KMS-11 (cell line): ENCODE results near the gene GALNT2.

Source experiments
- H2AFZ ChIP-seq: fragments of 200-600 bp; sonication (generic); 2 replicates; pipeline ENCODE4 v1.6.1; 2016; ENCODE audit warnings: antibody characterized with exemption, mixed run types, low read depth
- H3K27ac ChIP-seq: fragments of 200-600 bp; sonication (generic); 2 replicates; pipeline ENCODE4 v1.6.1; 2016; ENCODE audit warnings: mild to moderate bottlenecking, mixed run types
- H3K27me3 ChIP-seq: fragments of 200-600 bp; sonication (generic); 2 replicates; pipeline ENCODE4 v1.6.1; 2017; ENCODE audit warnings: mild to moderate bottlenecking, low read depth, mixed run types, moderate library complexity; ENCODE audit not compliant: insufficient read depth
- H3K36me3 ChIP-seq: fragments of 200-600 bp; sonication (generic); 2 replicates; pipeline ENCODE4 v1.6.1; 2017; ENCODE audit warnings: mild to moderate bottlenecking, mixed run types; ENCODE audit not compliant: insufficient read depth
- H3K4me1 ChIP-seq: fragments of 200-600 bp; sonication (generic); 2 replicates; pipeline ENCODE4 v1.6.1; 2016; ENCODE audit warnings: mild to moderate bottlenecking, low read depth, mixed run types; ENCODE audit not compliant: poor library complexity, severe bottlenecking
- H3K4me2 ChIP-seq: fragments of 200-600 bp; sonication (generic); 2 replicates; pipeline ENCODE4 v1.7.0; 2016; ENCODE audit warnings: mild to moderate bottlenecking, mixed run types
- H3K4me3 ChIP-seq: fragments of 200-600 bp; sonication (generic); IDR thresholded peaks from 2 replicates; pipeline ENCODE4 v1.6.1; 2017; ENCODE audit warnings: low read depth, low read length, mixed read lengths; ENCODE audit not compliant: insufficient read depth
- H3K79me2 ChIP-seq: fragments of 200-600 bp; sonication (generic); 2 replicates; pipeline ENCODE4 v1.6.1; 2016; ENCODE audit warnings: low read depth, mixed run types; ENCODE audit not compliant: insufficient read depth
- H3K9ac ChIP-seq: fragments of 200-600 bp; sonication (generic); 2 replicates; pipeline ENCODE4 v1.6.1; 2016; ENCODE audit warnings: mild to moderate bottlenecking, mixed run types
- H4K20me1 ChIP-seq: fragments of 200-600 bp; sonication (generic); 2 replicates; pipeline ENCODE4 v1.6.1; 2016; ENCODE audit warnings: mild to moderate bottlenecking, mixed run types; ENCODE audit not compliant: insufficient read depth
- TF ChIP-seq, protein P1 (sequence below): fragments of 200-600 bp; sonication (generic); conservative IDR thresholded peaks from 2 replicates; pipeline ENCODE4 v1.6.1; 2017; ENCODE audit warnings: low read depth, mild to moderate bottlenecking, antibody characterized with exemption, low read length, moderate library complexity, mixed read lengths

The GALNT2 gene

DNA sequence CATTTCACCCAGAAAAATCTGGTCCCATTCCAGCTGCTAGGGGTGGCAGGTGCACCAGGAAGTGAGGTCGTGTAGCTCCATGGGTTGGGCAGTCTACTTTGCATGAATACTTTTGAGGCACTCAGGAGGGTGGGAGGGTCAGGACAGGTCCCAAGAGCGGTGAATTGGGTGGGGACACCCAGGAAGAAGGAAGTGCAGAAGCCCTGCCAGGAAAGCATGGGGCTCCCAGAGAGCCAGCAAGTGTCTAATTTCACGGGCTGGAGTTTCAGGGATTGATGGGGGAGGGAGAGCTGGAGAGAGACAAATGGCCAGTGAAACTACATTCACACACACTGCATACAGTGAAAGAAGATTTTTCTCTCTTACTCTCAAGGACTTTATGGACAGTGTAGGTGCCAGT is 137.8 kb downstream of the GALNT2 start:
- Histone ChIP-seq H3K36me3 (no peaks in the 10 kb centered on the region; the same call in 1 of the 2 replicates), H4K20me1 (no peaks in the 10 kb centered on the region; the same call in 1 of the 2 replicates), H3K4me2 (no peak overlapping the region), H3K4me3 (no peak overlapping the region), H3K79me2 (no peaks in the 10 kb centered on the region; the same call in 1 of the 2 replicates), H3K27me3 (no peaks in the 10 kb centered on the region), H3K27ac (no peak overlapping the region), H3K9ac (no peak overlapping the region), H2AFZ (no peak overlapping the region), H3K4me1 (no peaks in the 10 kb centered on the region)
- TF ChIP-seq, protein P1, sequence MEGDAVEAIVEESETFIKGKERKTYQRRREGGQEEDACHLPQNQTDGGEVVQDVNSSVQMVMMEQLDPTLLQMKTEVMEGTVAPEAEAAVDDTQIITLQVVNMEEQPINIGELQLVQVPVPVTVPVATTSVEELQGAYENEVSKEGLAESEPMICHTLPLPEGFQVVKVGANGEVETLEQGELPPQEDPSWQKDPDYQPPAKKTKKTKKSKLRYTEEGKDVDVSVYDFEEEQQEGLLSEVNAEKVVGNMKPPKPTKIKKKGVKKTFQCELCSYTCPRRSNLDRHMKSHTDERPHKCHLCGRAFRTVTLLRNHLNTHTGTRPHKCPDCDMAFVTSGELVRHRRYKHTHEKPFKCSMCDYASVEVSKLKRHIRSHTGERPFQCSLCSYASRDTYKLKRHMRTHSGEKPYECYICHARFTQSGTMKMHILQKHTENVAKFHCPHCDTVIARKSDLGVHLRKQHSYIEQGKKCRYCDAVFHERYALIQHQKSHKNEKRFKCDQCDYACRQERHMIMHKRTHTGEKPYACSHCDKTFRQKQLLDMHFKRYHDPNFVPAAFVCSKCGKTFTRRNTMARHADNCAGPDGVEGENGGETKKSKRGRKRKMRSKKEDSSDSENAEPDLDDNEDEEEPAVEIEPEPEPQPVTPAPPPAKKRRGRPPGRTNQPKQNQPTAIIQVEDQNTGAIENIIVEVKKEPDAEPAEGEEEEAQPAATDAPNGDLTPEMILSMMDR = no peak

DNA sequence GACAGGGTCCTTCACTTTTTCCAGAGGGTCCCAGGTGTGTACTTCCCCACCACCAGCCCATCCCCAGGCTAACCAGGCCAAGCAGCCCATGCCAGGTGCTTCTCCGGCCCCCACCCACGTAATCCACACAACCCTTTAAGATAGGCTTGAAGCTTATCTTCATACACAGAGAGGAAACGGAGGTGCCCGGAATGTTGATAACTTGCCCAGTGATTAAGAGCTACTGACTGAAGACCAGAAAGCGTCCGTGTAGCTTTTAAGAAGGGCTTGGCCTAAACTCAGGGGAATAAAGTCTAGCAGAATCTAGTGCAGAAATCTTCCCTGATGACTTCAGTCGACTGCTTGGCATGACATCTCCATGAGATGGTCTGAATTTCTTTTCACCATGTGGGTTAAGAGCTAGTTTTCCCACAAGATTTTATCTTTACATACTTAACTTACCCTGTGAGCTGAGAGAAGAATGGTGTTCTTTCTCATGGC is 138.7 kb downstream of the GALNT2 start:
- H3K4me3 ChIP-seq = no peak overlapping the region
- H3K36me3 ChIP-seq = no peaks in the 10 kb centered on the region; the same call in 1 of the 2 replicates
- H3K4me1 ChIP-seq = no peaks in the 10 kb centered on the region
- no peaks in the 10 kb centered on the region for H3K27me3 ChIP-seq
- H4K20me1 ChIP-seq = no peaks in the 10 kb centered on the region; the same call in 1 of the 2 replicates
- no peaks in the 10 kb centered on the region; the same call in 1 of the 2 replicates for H3K79me2 ChIP-seq
- no peak overlapping the region for H3K4me2 ChIP-seq
- H2AFZ ChIP-seq = no peak overlapping the region
- H3K27ac ChIP-seq = no peak overlapping the region
- TF ChIP-seq, protein P1 = no peak
- H3K9ac ChIP-seq = no peak overlapping the region

DNA sequence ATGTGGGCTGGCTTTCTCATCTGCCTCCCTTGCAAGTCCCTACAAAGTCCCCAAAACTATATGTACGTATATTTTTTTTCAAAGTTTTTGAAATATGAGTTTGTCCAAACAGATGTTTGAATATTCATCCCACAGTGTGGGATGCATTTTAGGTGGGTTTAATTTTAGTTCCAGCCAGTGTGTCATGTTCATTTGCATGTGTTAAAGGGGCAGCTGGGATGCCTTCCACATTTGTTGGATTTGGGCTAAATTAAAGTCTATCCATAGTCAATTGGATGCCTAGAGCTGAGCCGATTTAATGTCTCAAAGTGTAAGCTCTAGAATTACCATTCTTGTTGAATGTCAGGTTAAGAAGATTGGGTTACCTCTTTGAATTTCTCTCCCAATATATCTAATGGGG is 139.2 kb downstream of the GALNT2 start:
- no peak overlapping the region for H3K9ac ChIP-seq
- H3K4me3 ChIP-seq = no peak overlapping the region
- H3K4me2 ChIP-seq = no peak overlapping the region
- no peak overlapping the region for H2AFZ ChIP-seq
- H3K27me3 ChIP-seq = no peaks in the 10 kb centered on the region
- no peak overlapping the region for H3K27ac ChIP-seq
- H3K4me1 ChIP-seq = no peaks in the 10 kb centered on the region
- H4K20me1 ChIP-seq = no peaks in the 10 kb centered on the region; the same call in 1 of the 2 replicates
- H3K36me3 ChIP-seq = no peaks in the 10 kb centered on the region; the same call in 1 of the 2 replicates
- TF ChIP-seq, protein P1 = no peak
- no peaks in the 10 kb centered on the region; the same call in 1 of the 2 replicates for H3K79me2 ChIP-seq

DNA sequence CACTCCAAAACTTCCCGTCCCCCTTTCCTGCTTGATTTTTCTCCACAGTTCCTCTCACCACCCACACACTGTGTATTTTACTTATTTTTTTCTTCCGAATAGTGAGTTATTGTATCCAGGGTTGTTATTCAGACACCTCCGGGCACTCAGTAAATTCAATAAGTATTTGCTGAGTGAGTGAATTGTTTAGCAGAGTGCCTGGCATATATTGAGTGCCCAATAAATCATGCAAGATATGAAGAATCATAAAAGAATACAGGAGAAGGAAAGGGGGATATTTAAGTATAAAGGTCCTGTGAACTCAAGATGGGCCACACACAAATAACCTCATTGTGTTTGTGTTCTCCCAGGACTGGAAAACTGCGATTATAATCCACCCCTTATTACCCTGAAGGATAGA is 139.9 kb downstream of the GALNT2 start:
- TF ChIP-seq, protein P1 = no peak
- Histone ChIP-seq H3K9ac (no peak overlapping the region), H3K27ac (no peak overlapping the region), H3K27me3 (no peaks in the 10 kb centered on the region), H3K4me3 (no peak overlapping the region), H3K36me3 (no peaks in the 10 kb centered on the region; the same call in 1 of the 2 replicates), H3K4me1 (no peaks in the 10 kb centered on the region), H2AFZ (no peak overlapping the region), H3K4me2 (no peak overlapping the region), H4K20me1 (no peaks in the 10 kb centered on the region; the same call in 1 of the 2 replicates), H3K79me2 (no peaks in the 10 kb centered on the region; the same call in 1 of the 2 replicates)
